ENCODE results near the gene ATP13A3. TPM values are rescaled to one million over a fixed set of nuclear protein-coding genes. Genes with fewer than 3 reads are reported as not detected.
"Not testable (repeated sequence)": the region's sequence is repeated elsewhere in the genome, so short reads cannot be mapped to it uniquely, and the experiment has no call there.

ATP13A3 gene
- total RNA-seq (61.0 and 61.1 TPM in 2 replicates), polyA plus RNA-seq (6.1 and 12.2 TPM in 2 replicates), polyA minus RNA-seq (15.0 and 25.5 TPM in 2 replicates)
- 37.6 TPM for total RNA-seq (2013)

DNA sequence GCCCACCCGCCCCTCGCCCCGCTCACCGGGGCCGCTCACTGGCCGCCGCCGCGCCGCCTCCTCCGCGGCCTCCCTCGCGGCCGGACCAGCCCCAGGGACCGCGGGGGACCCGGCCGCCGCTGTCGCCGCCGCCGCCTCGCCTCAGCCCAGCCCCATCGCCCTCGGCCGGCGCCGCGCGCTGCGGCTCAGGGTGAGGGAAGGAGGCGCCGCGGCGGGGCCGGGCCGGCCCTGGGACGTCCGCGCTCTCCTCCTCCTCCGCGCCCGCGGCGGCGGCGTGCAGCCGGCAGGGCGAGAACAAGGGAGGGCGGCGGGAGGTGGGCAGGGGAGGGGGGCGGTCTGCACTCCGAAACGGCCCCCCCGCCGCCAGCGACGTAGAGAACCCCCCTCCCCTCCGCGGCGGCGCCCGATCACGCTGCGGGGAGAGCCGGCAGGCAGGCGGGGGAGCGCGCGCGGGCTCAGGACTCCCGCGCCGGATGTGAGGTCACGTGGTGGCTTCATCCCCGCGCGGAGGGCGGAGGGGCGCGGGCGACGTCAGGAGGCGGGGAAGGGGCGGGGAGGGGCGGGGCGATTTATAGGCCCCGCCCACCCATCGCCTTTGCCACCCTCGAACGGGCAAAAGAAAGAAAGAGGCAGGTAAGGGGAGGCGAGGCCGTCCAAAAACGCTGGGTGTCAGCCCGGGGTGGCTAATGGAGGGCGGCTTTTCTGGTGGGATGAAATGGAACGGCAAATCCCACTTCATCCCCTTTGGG lies at the start of gene ATP13A3:
TSS of gene ATP13A3 (minus strand) at position 463 of the 749 bp plus-strand sequence. CDS start 24,812 bp downstream, outside the sequence.
- peaks cover 32 to 50% of the 10 kb centered on the region in 2 donors for H3K4me1 ChIP-seq (ENCODE audit: control insufficient read depth in 2 of 2, insufficient read depth in 2 of 2, low read length in 2 of 2)
- intact Hi-C loops (cut with micrococcal nuclease), result loop anchor here (1.0 to 5.0 kb wide), 8 partner anchors 98 to 1056 kb away; partner anchors contain the start of genes ACAP2, HES1, LSG1 and PPP1R2
- CTCF ChIA-PET, result interaction anchor here (1.1 to 3.8 kb wide), 5 partner anchors 13 to 86 kb away, joined by 3 to 49 read pairs (median 4); no protein-coding TSS in a partner anchor
- peaks cover 55% of the 10 kb centered on the region for H3K4me1 Mint-ChIP-seq
- H3K9me3 ChIP-seq (ENCODE audit: control extremely low read depth in 1 of 3, control insufficient read depth in 2 of 3, insufficient read depth in 1 of 3, low read length in 2 of 3), result peaks cover 0 to 3% (median 0%) of the 10 kb centered on the region in 3 donors
- peak within 1 kb of the TSS; percentile 96 for H3K4me2 ChIP-seq (replicated peaks; ENCODE audit: low read depth, low read length, poor library complexity, severe bottlenecking)
- peaks cover 0 to 2% of the 10 kb centered on the region in 2 experiments for H3K36me3 ChIP-seq (replicated peaks in 1 of 2; ENCODE audit: control extremely low read depth in 1 of 2, control insufficient read depth in 1 of 2, extremely low read depth in 1 of 2, insufficient read depth in 2 of 2, low read length in 1 of 2)
- H4K20me1 ChIP-seq (ENCODE audit: control insufficient read depth, insufficient read depth, low read length, poor library complexity, severe bottlenecking), result no peaks in the 10 kb centered on the region
- peak within 1 kb of the TSS; percentile 81 for H2AFZ ChIP-seq (ENCODE audit: insufficient read depth, low read depth, low read length, poor library complexity, severe bottlenecking)
- no peaks in the 10 kb centered on the region for H3K27me3 ChIP-seq (replicated peaks in 1 of 4; ENCODE audit: control extremely low read depth in 1 of 4, control insufficient read depth in 3 of 4, insufficient read depth in 4 of 4, low read length in 3 of 4)
- POLR2A ChIA-PET, result interaction anchor here (0.5 to 1.5 kb wide), 3 partner anchors 97 to 1830 kb away, joined by 3 to 5 read pairs (median 3); no protein-coding TSS in a partner anchor
- H3K4me3 ChIP-seq (ENCODE audit: control extremely low read depth in 1 of 5, extremely low read depth in 1 of 5, insufficient read depth in 1 of 5, low read depth in 2 of 5, low read length in 4 of 5), result peak within 1 kb of the TSS; percentile 63 to 92 (median 77)
- ATAC-seq (ENCODE audit: low read depth), result peak; percentile 81
- H3K27ac ChIP-seq (ENCODE audit: low read length in 2 of 2), result peak within 1 kb of the TSS; percentile 66 to 71
- H3K79me2 ChIP-seq (ENCODE audit: control insufficient read depth, insufficient read depth, low read length), result peaks cover 45% of the 10 kb centered on the region
- H3K27me3 Mint-ChIP-seq, result no peaks in the 10 kb centered on the region
- no peaks in the 10 kb centered on the region for H3K9me3 Mint-ChIP-seq (ENCODE audit: insufficient read depth)
- WGBS (ENCODE audit: insufficient coverage), result under 1% methylated on average over 64 of the region's 99 CpGs
- H3K4me3 Mint-ChIP-seq, result peak within 1 kb of the TSS; percentile 93
- H3K27ac Mint-ChIP-seq, result peak within 1 kb of the TSS; percentile 92
- DNase-seq, result peak; percentile 95
- no peak for TF ChIP-seq EZH2 (IDR thresholded peaks at IDR 0.05; ENCODE audit: borderline replicate concordance, insufficient read depth, low read depth, low read length, poor library complexity, severe bottlenecking)
- TF ChIP-seq, protein P1, sequence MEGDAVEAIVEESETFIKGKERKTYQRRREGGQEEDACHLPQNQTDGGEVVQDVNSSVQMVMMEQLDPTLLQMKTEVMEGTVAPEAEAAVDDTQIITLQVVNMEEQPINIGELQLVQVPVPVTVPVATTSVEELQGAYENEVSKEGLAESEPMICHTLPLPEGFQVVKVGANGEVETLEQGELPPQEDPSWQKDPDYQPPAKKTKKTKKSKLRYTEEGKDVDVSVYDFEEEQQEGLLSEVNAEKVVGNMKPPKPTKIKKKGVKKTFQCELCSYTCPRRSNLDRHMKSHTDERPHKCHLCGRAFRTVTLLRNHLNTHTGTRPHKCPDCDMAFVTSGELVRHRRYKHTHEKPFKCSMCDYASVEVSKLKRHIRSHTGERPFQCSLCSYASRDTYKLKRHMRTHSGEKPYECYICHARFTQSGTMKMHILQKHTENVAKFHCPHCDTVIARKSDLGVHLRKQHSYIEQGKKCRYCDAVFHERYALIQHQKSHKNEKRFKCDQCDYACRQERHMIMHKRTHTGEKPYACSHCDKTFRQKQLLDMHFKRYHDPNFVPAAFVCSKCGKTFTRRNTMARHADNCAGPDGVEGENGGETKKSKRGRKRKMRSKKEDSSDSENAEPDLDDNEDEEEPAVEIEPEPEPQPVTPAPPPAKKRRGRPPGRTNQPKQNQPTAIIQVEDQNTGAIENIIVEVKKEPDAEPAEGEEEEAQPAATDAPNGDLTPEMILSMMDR (IDR thresholded peaks at IDR 0.05), result peak; percentile 5
- peak within 1 kb of the TSS; percentile 85 for H3K9ac ChIP-seq (ENCODE audit: low read length)

DNA sequence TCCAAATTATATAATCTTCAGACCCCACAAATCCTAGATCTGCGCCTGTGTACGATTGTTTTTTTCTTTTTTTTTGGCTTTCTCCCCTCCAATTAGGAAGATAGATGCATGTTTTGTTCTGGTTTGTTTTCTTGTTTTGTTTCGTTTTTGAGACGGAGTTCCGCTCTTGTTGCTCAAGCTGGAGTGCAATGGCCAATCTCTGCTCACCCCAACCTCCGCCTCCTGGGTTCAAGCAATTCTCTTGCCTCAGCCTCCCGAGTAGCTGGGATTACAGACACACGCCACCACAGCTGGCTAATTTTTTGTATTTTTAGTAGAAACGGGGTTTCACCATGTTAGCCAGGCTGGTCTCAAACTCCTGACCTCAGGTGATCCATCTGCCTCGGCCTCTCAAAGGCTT lies 48.4 kb upstream of the ATP13A3 start:
- H3K4me2 ChIP-seq (replicated peaks; ENCODE audit: low read depth, low read length, poor library complexity, severe bottlenecking); H3K4me1 ChIP-seq (ENCODE audit: control insufficient read depth in 2 of 2, insufficient read depth in 2 of 2, low read length in 2 of 2); CTCF ChIA-PET; POLR2A ChIA-PET; H3K27ac Mint-ChIP-seq; ATAC-seq (ENCODE audit: low read depth); H3K9ac ChIP-seq (ENCODE audit: low read length); H3K4me3 ChIP-seq (ENCODE audit: control extremely low read depth in 1 of 5, extremely low read depth in 1 of 5, insufficient read depth in 1 of 5, low read depth in 2 of 5, low read length in 4 of 5); H4K20me1 ChIP-seq (ENCODE audit: control insufficient read depth, insufficient read depth, low read length, poor library complexity, severe bottlenecking); DNase-seq; intact Hi-C loops (cut with micrococcal nuclease); H3K4me1 Mint-ChIP-seq; H3K79me2 ChIP-seq (ENCODE audit: control insufficient read depth, insufficient read depth, low read length); H2AFZ ChIP-seq (ENCODE audit: insufficient read depth, low read depth, low read length, poor library complexity, severe bottlenecking); H3K4me3 Mint-ChIP-seq; H3K27ac ChIP-seq (ENCODE audit: low read length in 2 of 2); H3K36me3 ChIP-seq (replicated peaks in 1 of 2; ENCODE audit: control extremely low read depth in 1 of 2, control insufficient read depth in 1 of 2, extremely low read depth in 1 of 2, insufficient read depth in 2 of 2, low read length in 1 of 2); H3K27me3 Mint-ChIP-seq; H3K27me3 ChIP-seq (replicated peaks in 1 of 4; ENCODE audit: control extremely low read depth in 1 of 4, control insufficient read depth in 3 of 4, insufficient read depth in 4 of 4, low read length in 3 of 4): not testable (repeated sequence)
- H3K9me3 Mint-ChIP-seq (ENCODE audit: insufficient read depth), result peaks cover 12% of the 10 kb centered on the region
- WGBS (ENCODE audit: insufficient coverage), result 98% methylated on average over 4 of the region's 10 CpGs
- peaks cover 6 to 14% (median 10%) of the 10 kb centered on the region in 3 donors for H3K9me3 ChIP-seq (ENCODE audit: control extremely low read depth in 1 of 3, control insufficient read depth in 2 of 3, insufficient read depth in 1 of 3, low read length in 2 of 3)

Data from B cell (primary cell).